Right atrium auricular region (tissue), 2 donors: ENCODE data around the gene MEF2D. TPM values are rescaled to one million over a fixed set of nuclear protein-coding genes. Genes with fewer than 3 reads are reported as not detected.
A peak's percentile ranks its signal among the peaks of the same experiment; 100 is the strongest.

Experiments used
- DNase-seq: peaks from one replicate; pipeline ENCODE4 v3.0.0-alpha.2; 2019; ENCODE audit warnings: low spot score
- H3K27ac ChIP-seq, 2 donors: fragments of 200-600 bp; sonication (generic); 1 replicate in 1 of 2; 2 replicates in 1 of 2; pipeline ENCODE4 v1.5.1; 2016 to 2019
- H3K27me3 ChIP-seq, 2 donors: fragments of 200-600 bp; sonication (generic); one replicate each; pipeline versions ENCODE4 v1.5.1 to v1.6.0; 2017 to 2019
- H3K36me3 ChIP-seq: fragments of 200-600 bp; sonication (generic); one replicate; pipeline ENCODE4 v1.5.1; 2016
- H3K4me1 ChIP-seq, 2 donors: fragments of 200-600 bp; sonication (generic); one replicate each; pipeline versions ENCODE4 v1.5.1 to v1.6.0; 2017 to 2019
- H3K4me3 ChIP-seq, 2 donors: fragments of 200-600 bp; sonication (generic); 1 replicate in 1 of 2; 2 replicates in 1 of 2; pipeline ENCODE4 v1.5.1; 2017 to 2019; ENCODE audit warnings: mild to moderate bottlenecking in 1 of 2, moderate library complexity in 1 of 2
- H3K9me3 ChIP-seq, 2 donors: fragments of 200-600 bp; sonication (generic); one replicate each; pipeline ENCODE4 v1.5.1; 2019
- total RNA-seq, 2 donors: library from RNA; depleted of rRNA; stranded (reverse); fragments of >200 nt; gene quantifications; one replicate each; pipeline ENCODE4 v1.1.0, GENCODE V29; 2016
- TF ChIP-seq, protein P1 (sequence below), 2 donors: fragments of 200-600 bp; sonication (generic); IDR thresholded peaks; one replicate each; pipeline ENCODE4 v1.5.1; 2019; ENCODE audit warnings: antibody characterized with exemption in 2 of 2

The MEF2D gene
- total RNA-seq, 2 donors from 2014 or later, result 80.1 to 104 TPM

DNA sequence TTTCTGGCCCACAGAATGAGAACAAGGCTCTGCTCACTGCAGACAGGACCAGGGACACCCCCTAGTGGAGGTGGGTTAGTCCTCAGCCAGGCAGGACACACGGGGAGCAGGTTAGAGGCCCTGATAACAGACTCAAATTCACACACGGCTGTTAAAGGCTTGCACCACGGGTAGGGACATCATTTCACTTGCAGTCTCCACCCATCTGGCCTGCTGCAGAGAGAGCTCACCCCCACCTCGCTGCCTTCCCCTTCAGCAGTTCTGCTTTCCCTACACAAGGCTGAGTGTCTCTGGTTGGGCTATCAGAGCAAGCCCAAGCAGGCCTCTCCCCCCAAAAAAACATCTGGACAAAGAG lies 20.6 kb downstream of the MEF2D start:
- no peak overlapping the region for H3K4me3 ChIP-seq
- H3K27me3 ChIP-seq, result no peaks in the 10 kb centered on the region
- peaks cover 0 to 96% of the 10 kb centered on the region in 2 donors for H3K4me1 ChIP-seq
- no peak for DNase-seq
- no peaks in the 10 kb centered on the region for H3K9me3 ChIP-seq
- TF ChIP-seq, protein P1, sequence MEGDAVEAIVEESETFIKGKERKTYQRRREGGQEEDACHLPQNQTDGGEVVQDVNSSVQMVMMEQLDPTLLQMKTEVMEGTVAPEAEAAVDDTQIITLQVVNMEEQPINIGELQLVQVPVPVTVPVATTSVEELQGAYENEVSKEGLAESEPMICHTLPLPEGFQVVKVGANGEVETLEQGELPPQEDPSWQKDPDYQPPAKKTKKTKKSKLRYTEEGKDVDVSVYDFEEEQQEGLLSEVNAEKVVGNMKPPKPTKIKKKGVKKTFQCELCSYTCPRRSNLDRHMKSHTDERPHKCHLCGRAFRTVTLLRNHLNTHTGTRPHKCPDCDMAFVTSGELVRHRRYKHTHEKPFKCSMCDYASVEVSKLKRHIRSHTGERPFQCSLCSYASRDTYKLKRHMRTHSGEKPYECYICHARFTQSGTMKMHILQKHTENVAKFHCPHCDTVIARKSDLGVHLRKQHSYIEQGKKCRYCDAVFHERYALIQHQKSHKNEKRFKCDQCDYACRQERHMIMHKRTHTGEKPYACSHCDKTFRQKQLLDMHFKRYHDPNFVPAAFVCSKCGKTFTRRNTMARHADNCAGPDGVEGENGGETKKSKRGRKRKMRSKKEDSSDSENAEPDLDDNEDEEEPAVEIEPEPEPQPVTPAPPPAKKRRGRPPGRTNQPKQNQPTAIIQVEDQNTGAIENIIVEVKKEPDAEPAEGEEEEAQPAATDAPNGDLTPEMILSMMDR (IDR thresholded peaks at IDR 0.05), result no peak
- H3K36me3 ChIP-seq, result peaks cover 85% of the 10 kb centered on the region
- peak overlapping the region; percentile 83 to 85 for H3K27ac ChIP-seq

DNA sequence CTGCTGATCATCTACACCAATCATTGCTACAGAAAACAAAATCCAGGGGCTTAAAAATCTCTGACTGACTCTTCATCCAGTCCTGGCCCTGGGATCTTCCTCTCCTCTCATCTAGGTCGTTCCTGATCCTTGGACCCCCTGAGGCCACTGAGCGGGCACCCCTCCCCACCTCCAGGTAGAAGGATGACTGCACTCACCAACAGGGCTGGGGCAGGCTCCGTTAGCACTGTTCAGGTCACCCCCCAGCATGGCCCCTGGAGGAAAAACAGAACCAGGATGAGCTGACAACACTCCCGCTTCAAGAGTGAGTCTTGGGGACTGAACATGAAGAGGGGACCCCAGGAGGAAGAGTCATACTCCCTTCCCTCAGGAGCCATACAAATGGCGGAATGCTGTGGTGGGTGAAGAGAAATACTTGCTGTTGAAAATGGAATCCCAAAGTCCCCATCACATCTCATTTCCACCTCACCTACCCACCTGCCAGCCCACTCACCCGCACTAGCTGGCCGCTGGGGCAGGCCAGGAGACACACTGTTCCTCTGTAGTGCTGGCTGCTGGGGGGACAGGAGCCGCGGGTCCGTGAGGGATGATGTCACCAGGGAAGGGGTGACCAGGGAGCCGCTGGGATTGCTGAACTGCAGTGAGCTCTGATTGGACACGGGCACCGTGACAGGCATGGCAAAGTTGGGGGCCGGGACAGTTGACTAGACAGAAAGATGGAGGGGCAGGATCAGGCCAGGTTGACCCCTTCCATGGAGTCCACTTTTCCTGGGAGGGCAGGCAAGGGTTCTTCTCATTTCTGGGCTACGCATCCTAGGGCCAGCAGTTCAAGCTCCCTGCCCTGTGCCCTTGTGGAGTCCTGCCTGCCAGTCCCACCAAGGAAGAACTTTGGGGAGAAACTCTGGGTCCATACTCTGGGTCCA lies 21.2 kb downstream of the MEF2D start:
- H3K27me3 ChIP-seq, result no peaks in the 10 kb centered on the region
- peak overlapping the region; percentile 83 to 85 for H3K27ac ChIP-seq
- no peak overlapping the region for H3K4me3 ChIP-seq
- DNase-seq, result no peak
- H3K9me3 ChIP-seq, result no peaks in the 10 kb centered on the region
- peaks cover 92% of the 10 kb centered on the region for H3K36me3 ChIP-seq
- H3K4me1 ChIP-seq, result peaks cover 0 to 90% of the 10 kb centered on the region in 2 donors
- TF ChIP-seq, protein P1 (IDR thresholded peaks at IDR 0.05), result no peak

DNA sequence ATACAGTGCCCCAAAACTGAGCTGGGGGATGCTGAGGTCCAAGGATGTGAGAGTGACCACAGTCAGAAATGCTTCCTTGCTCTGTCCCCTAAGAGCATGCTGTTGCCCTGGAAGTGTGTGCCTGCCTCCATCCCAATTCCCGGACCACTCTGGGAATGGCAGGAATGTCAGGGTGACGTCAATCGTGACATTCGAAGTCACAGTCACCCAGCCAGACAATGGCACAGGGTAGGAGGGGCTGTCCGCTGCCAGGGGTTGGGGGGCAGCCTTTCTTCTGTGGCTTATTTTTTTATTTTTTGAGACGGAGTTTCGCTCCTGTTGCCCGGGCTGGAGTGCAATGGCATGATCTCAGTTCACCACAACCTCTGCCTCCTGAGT lies 22.3 kb downstream of the MEF2D start:
- no peak for DNase-seq
- peaks cover 0 to 79% of the 10 kb centered on the region in 2 donors for H3K4me1 ChIP-seq
- no peaks in the 10 kb centered on the region for H3K27me3 ChIP-seq
- no peak overlapping the region for H3K4me3 ChIP-seq
- no peaks in the 10 kb centered on the region for H3K9me3 ChIP-seq
- TF ChIP-seq, protein P1 (IDR thresholded peaks at IDR 0.05), result no peak
- H3K27ac ChIP-seq, result peak overlapping the region; percentile 83 to 85
- H3K36me3 ChIP-seq, result peaks cover 99% of the 10 kb centered on the region

DNA sequence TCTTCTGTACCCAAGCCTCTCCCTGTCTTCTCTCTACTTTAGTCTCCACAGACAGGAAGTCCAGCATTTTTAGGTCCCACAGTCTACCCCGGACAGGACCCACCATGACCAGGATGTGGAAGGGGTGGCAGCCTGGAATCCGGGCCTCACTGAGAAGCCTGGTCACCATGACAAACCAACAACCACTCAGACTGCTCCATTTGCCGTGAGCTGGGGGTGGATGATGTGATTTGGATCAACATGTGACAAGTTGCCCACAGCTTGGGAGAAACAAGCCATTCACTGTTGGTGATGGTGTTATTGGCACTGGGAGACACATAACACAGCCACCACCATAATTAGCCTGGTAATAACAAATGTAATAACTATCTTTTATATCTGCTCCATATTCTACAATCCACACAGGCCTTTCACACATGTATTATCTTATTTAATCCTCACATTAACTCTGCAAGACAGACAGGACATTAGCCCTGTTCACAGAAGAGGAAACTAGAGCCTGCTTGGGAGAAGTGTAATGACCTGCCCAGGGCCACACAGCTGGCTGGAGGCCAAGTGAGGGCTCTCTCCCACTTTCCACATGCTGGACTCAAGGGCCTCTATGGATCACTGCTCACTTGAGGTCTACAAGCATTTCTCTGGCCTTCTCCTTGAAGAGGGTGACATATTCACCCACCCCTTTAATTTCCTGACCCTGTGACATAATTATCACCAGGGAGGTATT lies 22.9 kb downstream of the MEF2D start:
- DNase-seq, result no peak
- peaks cover 99% of the 10 kb centered on the region for H3K36me3 ChIP-seq
- TF ChIP-seq, protein P1 (IDR thresholded peaks at IDR 0.05), result no peak

DNA sequence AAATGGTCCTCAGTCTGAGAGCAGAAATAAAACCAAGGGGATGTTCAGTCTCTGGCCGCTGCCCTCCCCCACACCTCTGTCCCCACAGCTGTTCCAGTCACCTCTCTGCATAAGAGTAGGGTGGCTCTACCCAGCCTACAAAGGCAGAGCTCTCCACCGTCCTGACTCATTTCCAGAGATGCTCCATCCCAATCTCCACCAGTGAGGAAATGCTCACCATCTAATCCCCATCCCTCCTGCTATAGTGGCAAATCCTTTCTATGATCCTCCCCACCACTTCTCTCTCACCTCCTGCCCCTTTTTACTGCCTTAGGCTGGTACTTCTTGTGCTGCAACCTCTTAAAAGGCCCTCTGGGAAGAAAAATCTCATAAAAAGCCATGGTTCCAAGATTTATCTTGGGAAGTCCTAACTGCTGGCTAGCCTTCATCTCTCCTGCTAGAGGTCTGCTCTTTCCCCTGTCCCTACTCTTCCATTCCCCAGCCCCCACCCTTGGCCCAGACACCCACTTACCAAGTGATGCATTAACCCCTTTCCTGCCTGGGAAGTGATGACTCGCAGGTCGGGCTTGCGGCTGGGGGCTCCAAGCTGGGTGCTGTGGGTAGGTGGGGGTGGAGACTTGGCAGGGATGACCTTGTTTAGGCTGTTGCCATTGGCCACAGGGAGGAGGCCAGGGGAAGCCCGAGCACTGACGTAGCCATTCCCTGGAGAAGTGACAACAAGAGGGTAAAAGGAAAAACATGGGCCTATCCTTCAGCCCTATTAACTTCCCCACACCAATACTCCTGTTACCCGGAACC lies 23.9 kb downstream of the MEF2D start:
- TF ChIP-seq, protein P1 (IDR thresholded peaks at IDR 0.05), result no peak
- Histone ChIP-seq H3K4me3 (no peak overlapping the region), H3K9me3 (no peaks in the 10 kb centered on the region), H3K27me3 (no peaks in the 10 kb centered on the region), H3K4me1 (peaks cover 0 to 72% of the 10 kb centered on the region in 2 donors), H3K36me3 (peaks cover 99% of the 10 kb centered on the region), H3K27ac (peak overlapping the region; percentile 83 to 85)
- DNase-seq, result no peak

More for the DNA sequence above, 22.9 kb downstream of the MEF2D start:
- Histone ChIP-seq H3K4me1 (peaks cover 0 to 73% of the 10 kb centered on the region in 2 donors), H3K4me3 (no peak overlapping the region), H3K27ac (peak overlapping the region; percentile 83 to 85), H3K27me3 (no peaks in the 10 kb centered on the region), H3K9me3 (no peaks in the 10 kb centered on the region)
